ENCODE data around the gene KCNG2. TPM values are rescaled to one million over a fixed set of nuclear protein-coding genes. Genes with fewer than 3 reads are reported as not detected.

Gene KCNG2
- total and polyA plus RNA-seq, 2 of the 13 experiments (the other 11 are each of a cell fraction or from before 2014, with no cell fraction given) = not detected

- ChIA-PET CTCF (ENCODE audit: low intra/inter-chr PET ratio, low total read pairs) (no interaction called here), POLR2A (no interaction called here)
- ATAC-seq (no peak), DNase-seq (ENCODE audit: low spot score) (no peak), FAIRE-seq (no peak)
- TF ChIP-seq ZBTB38 (CRISPR knock-in tag; IDR thresholded peaks at IDR 0.05) (0 out of 2 replicates have a peak, but pooled peaks have one; percentile 35), ZBTB33 (CRISPR knock-in tag; IDR thresholded peaks at IDR 0.05) (peak; percentile 61; the same call in 1 of the 2 replicates), ZFP41 (CRISPR knock-in tag; IDR thresholded peaks at IDR 0.05; ENCODE audit: borderline replicate concordance) (no peak)
- Histone ChIP-seq H4K20me1 (ENCODE audit: insufficient read depth, low read length) (no peaks in the 10 kb centered on the region), H3K36me3 (replicated peaks in 1 of 2; ENCODE audit: control insufficient read depth in 1 of 2, insufficient read depth in 2 of 2, low read length in 2 of 2) (no peaks in the 10 kb centered on the region), H3K27ac (ENCODE audit: extremely low read length, insufficient read depth, low read length) (no peak overlapping the region), H3K4me2 (ENCODE audit: low read depth, low read length) (no peak overlapping the region), H3K9ac (ENCODE audit: insufficient read depth, low read depth, low read length) (no peak overlapping the region), H2AFZ (ENCODE audit: low read length) (no peak overlapping the region), H3K4me1 (ENCODE audit: insufficient read depth, low read length) (peaks cover 57% of the 10 kb centered on the region), H3K79me2 (ENCODE audit: insufficient read depth, low read length) (no peaks in the 10 kb centered on the region), H3K27me3 (ENCODE audit: control insufficient read depth in 1 of 2, insufficient read depth in 2 of 2, low read length in 2 of 2) (peaks cover 2 to 40% of the 10 kb centered on the region in 2 experiments), H3K9me3 (ENCODE audit: low read length) (no peaks in the 10 kb centered on the region), H3K4me3 (replicated peaks in 1 of 3; ENCODE audit: insufficient read depth in 1 of 3, low read depth in 2 of 3, low read length in 3 of 3) (no peak overlapping the region)
- WGBS (ENCODE audit: low lambda C conversion rate) = 88% methylated on average over 17 of the region's 17 CpGs
- intact Hi-C loops (cut with micrococcal nuclease; ENCODE audit: unreplicated experiment) (no loop called here), in situ Hi-C loops (cut with HindIII; ENCODE audit: extremely low pct_ligation_motif_present, low pct_unique_long_range_greater_than_20kb) (no loop called here)
- BruUV-seq (replicated peaks) = no TSS peak
These were observed 2.9 kb upstream of the KCNG2 start for GRCh38 chr18:79794846-79795245.

- FAIRE-seq (peak; percentile 67), DNase-seq (ENCODE audit: low spot score) (peak; percentile 84), ATAC-seq (no peak)
- H3K4me3 ChIP-seq (replicated peaks in 1 of 3; ENCODE audit: insufficient read depth in 1 of 3, low read depth in 2 of 3, low read length in 3 of 3) = no peak overlapping the region
- POLR2A ChIA-PET = no interaction called here
- no peaks in the 10 kb centered on the region for H4K20me1 ChIP-seq (ENCODE audit: insufficient read depth, low read length)
- peaks cover 4 to 42% of the 10 kb centered on the region in 2 experiments for H3K27me3 ChIP-seq (ENCODE audit: control insufficient read depth in 1 of 2, insufficient read depth in 2 of 2, low read length in 2 of 2)
- no peaks in the 10 kb centered on the region for H3K79me2 ChIP-seq (ENCODE audit: insufficient read depth, low read length)
- no TSS peak for BruUV-seq (replicated peaks)
- in situ Hi-C loops (cut with HindIII; ENCODE audit: extremely low pct_ligation_motif_present, low pct_unique_long_range_greater_than_20kb) (no loop called here), intact Hi-C loops (cut with micrococcal nuclease; ENCODE audit: unreplicated experiment) (no loop called here)
- CTCF ChIA-PET (ENCODE audit: low intra/inter-chr PET ratio, low total read pairs) = no interaction called here
- peak overlapping the region; percentile 25 for H3K4me2 ChIP-seq (ENCODE audit: low read depth, low read length)
- no peak overlapping the region for H3K27ac ChIP-seq (ENCODE audit: extremely low read length, insufficient read depth, low read length)
- no peak overlapping the region for H3K9ac ChIP-seq (ENCODE audit: insufficient read depth, low read depth, low read length)
- no peak overlapping the region for H2AFZ ChIP-seq (ENCODE audit: low read length)
- 55% methylated on average over 19 of the region's 19 CpGs for WGBS (ENCODE audit: low lambda C conversion rate)
- H3K36me3 ChIP-seq (replicated peaks in 1 of 2; ENCODE audit: control insufficient read depth in 1 of 2, insufficient read depth in 2 of 2, low read length in 2 of 2) = no peaks in the 10 kb centered on the region
- peaks cover 54% of the 10 kb centered on the region for H3K4me1 ChIP-seq (ENCODE audit: insufficient read depth, low read length)
- H3K9me3 ChIP-seq (ENCODE audit: low read length) = no peaks in the 10 kb centered on the region
- TF ChIP-seq ZBTB25 (CRISPR knock-in tag; IDR thresholded peaks at IDR 0.05) (peak; percentile 41; the same call in 1 of the 2 replicates), ARID2 (CRISPR knock-in tag; IDR thresholded peaks at IDR 0.05; ENCODE audit: borderline replicate concordance) (no peak), NONO (IDR thresholded peaks at IDR 0.05) (no peak), NONO (CRISPR knock-in tag; conservative IDR thresholded peaks at IDR 0.05) (no peak), ZNF337 (CRISPR knock-in tag; IDR thresholded peaks at IDR 0.05; ENCODE audit: borderline replicate concordance, low read depth) (no peak), ZBTB26 (CRISPR knock-in tag; IDR thresholded peaks at IDR 0.05; ENCODE audit: borderline replicate concordance) (peak; percentile 98), MXD3 (CRISPR knock-in tag; IDR thresholded peaks at IDR 0.05) (0 out of 2 replicates have a peak, but pooled peaks have one; percentile 53), ZFP91 (CRISPR knock-in tag; IDR thresholded peaks at IDR 0.05; ENCODE audit: borderline replicate concordance) (no peak), ZNF543 (CRISPR knock-in tag; IDR thresholded peaks at IDR 0.05) (no peak)
These were observed 2.3 kb upstream of the KCNG2 start for GRCh38 chr18:79795446-79795845.

Measured in HepG2 (cell line).